Hematopoietic multipotent progenitor cell treated with erythropoietin and hydrocortisone succinate and interleukin-3 and kit ligand, for 6 days (in vitro differentiated cells): Measurements from ENCODE around the gene COBL.
A peak's percentile ranks its signal among the peaks of the same experiment; 100 is the strongest.

Source experiments
- DNase-seq: peaks from one replicate; pipeline ENCODE4 v3.0.0-alpha.2; 2015

Gene COBL

DNA sequence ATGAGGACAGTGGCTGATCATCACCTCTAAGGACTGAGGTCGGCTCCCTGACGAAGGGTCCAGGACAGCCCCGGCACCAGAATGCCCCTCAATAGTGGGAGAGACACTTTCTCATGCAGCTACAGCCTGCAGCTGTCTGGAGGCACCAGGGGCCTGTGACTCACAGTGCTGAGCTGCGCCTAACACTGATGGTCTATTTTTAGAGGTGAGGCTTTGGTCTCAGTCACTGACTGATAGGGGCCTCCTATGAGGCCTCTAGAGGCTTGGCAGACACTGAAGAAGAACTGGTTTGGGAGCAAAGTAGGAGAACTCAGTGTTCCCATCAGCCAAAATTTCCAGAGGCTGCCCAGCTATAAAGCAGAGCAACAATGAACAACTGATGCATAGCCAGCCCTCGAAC, 130.1 kb downstream of the COBL start:
- DNase-seq, result no peak

DNA sequence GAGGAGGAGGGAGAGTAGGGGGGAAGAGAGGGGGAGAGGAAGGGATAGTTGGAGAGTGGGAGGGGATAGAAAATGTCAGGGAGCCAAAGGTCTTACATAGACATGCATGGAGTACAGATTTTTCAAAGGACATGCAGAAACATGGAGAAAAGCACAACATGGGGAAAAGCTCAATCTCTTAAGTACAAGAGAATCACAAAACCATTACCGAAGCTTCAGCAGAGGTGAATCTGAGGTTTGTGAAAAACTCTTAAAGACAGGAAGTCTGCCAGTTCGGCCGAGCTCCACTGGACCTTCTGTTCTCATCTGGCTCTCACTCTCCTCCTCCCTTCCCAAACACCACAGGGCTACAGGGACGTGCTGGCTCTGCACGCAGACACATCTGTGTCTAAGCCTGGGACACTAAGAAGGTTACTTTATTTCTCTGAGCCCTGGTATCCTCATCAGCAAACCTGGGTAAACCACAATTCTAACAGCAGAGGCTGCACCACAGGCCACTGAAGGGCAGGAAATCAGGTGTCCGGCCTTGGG, 133.9 kb downstream of the COBL start:
- DNase-seq, result no peak

DNA sequence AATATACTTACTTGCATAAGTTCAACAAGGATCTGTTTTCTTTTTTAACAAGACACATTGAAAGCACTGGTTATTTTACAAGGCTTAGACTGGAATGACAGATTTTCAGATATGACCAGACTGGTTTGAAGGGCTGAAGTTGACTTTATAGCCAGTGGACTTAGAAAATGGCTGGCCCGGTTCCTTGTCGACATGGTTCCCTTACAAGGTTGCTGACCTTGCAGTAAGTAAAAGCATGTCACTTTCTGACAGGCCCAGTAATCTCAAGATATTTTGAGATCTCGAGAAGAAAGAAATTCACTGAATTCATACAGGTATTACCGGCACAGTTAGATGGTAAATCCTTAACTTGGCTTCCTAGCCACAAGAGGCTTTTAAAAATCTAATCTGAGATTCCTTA, 136.5 kb downstream of the COBL start:
- no peak for DNase-seq

DNA sequence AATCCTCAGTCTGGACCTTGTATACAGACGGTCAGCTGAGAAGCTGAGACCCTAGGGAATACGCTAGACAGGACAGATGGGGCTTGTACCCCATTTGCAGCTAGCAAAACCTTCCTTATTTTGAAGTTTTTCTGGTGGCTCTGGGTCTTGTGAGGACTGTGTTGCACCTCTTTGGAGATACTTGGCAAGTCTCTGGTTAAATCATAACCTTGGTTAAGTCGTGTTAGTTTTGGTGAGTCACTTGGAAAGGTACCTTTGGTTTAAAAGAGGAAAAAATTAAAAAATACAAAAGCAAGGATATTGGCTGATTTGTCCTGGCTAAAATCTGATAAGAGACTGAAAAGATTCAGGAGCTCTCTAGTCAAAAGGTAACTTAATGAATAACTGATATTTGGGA, 140.6 kb downstream of the COBL start:
- no peak for DNase-seq

DNA sequence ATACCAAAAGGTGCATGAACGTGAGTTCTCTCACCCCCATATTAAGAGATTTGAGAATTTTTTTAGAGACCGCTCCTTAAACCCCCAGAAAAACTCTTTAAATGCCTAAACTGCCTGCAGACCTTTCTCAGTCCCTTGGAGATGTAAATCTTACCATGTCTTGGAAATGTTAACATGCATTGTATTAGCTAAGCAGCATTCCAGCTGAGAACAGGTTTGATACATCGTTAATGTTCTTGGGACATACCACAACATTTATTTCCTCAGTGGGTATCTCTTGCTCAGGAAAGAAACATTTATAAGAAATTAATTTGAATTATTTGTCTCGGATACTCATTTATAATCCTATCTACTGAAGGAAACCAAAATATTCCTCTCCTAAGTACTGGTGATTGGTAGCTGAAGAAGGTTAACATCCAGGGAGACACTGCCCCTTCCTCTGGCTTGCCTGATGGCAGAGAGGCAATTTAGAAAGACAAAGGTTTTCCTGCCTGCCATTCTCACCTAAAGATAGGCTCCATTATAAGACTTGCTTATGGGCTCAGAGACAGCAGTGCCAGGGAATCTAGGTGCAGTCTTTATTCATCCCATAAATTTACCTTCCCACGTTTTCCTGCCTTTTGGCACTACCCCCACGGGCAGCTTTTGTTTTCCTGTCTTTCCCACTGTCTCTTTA, 141.2 kb downstream of the COBL start:
- no peak for DNase-seq

DNA sequence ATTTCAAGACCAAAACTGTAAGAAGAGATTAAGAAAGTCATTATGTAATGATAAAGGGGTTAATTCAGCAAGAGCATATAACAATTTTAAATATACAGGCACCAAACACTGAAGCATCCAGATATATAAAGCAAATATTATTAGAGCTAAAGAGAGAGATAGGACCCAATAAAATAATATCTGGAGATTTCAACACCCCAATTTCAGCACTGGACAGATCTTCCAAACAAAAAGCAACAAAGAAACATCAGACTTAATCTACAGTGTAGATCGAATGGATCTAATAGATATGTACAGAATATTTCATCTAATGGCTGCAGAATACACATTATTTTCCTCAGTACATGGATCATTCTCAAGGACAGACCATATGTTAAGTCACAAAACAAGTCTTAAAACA, 151.3 kb downstream of the COBL start:
- DNase-seq, result no peak

DNA sequence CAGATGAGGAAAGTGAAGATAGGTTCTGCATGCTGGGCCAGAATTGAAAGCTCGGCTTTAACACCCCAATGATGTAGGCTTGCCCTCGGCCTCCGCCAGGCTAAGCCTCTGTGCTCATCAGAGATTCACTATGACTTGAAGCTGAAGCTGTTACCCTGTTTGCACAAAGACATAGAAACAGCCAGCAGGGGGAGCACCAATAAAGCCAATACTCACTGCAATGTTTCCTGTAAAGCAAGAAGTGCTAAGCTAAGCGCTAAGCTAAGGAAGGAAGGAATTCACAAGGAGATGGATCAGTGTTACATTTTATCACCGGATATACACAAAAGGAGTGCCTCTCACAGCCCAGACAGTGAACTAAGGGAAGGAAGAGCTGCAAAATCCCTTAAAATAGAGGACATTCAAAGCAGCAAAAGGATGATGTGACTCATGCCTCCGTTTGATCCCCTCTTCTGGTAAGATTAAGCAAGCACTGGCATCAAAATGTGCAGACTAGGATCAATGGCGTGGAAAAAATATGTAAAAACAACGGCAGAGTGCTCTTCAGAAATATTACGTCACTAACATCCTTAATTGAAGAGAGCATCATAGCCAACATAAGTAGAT, 153.8 kb downstream of the COBL start:
- DNase-seq, result peak; percentile 88

DNA sequence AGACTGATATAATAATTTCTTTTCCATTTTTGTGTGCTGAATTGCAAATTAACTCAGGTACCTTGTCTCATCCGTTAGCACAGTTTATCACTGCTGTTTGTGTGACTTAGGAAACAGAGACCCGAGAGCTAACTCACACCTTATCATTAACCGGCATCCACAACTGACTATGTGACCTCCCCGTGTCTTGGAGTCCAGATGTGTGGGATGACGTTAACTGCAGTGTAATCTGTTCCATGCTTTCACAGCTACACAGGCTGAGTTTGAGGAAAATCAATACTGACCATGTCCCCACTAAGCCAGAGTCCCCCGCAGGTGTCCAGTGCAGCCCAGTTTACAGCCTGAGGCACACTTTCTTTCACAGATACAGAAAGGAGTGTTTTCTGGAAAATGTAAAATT, 154.7 kb downstream of the COBL start:
- DNase-seq, result no peak

DNA sequence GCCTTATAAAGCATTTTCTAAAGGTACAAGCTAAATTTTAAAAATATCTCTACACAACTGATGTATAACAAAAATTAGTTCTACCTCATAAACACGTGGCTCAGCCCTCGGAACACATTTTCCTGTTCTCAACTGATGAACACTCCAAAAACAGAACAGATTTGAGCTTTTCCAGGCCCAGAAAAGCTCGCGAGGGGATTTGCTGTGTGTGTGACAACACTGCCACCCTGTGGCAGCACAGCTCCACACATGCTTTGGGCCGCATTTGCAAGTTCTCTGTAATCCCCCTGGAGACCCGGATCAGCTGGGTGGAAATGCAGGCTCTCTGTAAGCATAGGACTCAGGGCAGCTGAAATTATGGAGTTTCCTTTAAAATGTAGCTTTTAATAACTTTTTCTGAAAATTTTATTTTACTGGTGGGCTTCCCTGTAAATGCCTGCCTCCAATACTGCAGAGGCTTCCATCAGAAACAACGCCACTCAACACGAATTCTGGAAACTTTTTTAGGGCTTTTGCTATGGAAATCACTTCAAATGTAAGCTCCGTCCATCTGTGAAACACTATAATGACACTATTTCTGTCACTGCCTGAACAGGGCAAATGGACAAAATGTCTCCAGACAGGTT, 155.5 kb downstream of the COBL start:
- peak; percentile 72 for DNase-seq

DNA sequence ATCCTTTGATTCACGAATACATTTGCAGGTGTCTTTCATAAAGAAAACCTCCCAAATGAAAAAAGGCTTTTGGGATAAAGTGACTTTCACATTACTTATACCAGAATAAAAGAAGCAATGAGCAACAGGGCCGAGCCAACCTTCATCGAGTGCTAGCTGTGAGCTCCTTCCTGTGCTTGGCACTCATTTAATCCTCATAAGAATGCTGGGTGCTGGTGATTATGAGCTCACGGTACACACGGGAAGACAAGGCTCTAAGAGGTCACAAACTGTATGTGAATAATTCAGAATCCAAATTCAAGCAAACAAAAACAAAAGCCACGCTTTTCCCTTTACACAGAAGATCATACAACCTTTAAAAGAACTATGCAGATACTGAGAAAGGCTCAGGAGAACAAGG, 156.2 kb downstream of the COBL start:
- no peak for DNase-seq

DNA sequence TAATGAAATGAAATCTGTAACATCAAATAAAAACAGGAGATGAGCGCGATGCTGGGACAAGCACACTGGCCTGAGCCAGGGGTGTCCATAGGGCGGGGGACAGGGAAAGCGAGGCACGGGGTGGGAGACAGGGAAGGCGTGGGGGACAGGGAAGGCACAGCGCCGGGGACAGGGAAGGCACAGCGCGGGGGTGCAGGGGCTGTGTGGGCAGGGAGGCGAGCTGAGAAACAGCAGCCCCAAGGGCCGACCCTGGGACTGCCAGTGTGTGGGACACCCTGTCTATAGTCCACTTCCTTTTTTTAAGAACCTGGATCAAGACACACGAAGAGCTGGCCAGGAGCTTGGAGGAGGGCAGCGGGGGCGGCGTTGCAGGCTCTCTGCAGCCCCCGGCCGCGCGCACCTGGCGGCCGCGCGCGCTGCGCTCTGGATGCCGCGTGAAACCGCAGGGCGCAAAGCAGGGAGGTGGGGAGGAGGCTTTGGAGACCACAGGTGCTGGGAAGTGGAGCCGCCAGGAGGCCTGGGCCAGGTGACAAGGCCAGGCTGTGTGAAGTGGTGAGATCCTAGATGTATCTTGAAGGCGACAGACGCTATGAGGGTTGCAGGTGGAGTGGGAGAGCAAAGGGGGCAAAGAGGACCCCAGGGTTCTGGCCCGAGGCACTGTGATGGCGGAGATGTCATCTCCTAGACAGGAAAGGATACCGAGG, 157.7 kb downstream of the COBL start:
- no peak for DNase-seq

DNA sequence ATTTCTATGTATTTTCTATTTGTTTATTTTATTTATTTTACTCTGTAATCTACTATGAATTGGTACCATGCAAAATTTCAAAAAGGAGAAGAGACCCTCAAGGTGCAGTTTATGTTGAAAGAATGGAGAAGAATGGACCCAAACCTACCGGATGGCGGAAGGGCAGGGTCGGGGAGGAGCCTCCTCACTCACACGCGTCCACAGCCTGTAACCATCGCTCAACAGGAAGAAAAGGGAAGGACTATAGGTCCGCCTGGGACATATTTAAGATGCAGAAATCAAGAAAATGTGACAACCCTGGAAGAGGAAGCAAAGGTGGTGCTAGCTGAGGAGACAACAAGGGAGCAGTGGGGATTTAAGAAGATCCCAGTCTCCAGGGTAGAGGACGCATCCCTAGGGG, 158.4 kb downstream of the COBL start:
- DNase-seq, result no peak

DNA sequence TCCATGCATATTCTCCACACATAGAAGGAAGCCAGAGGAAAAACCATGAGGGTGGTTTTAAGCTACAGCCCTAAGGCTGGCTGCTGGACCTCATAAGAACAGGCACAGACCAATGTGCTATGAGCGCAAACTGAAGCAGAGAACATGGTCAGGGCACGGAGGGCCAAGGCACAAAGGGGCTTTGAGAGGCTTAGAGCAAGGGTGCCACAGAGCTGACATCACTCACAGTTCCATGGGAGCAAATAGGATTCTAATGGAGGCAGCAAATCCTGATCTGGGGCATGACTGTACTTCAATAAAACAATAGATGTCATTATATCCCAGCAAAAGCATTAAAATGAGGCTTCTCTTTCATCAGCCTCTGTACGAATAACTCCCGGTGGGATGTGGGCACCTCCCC, 162.4 kb downstream of the COBL start:
- no peak for DNase-seq

DNA sequence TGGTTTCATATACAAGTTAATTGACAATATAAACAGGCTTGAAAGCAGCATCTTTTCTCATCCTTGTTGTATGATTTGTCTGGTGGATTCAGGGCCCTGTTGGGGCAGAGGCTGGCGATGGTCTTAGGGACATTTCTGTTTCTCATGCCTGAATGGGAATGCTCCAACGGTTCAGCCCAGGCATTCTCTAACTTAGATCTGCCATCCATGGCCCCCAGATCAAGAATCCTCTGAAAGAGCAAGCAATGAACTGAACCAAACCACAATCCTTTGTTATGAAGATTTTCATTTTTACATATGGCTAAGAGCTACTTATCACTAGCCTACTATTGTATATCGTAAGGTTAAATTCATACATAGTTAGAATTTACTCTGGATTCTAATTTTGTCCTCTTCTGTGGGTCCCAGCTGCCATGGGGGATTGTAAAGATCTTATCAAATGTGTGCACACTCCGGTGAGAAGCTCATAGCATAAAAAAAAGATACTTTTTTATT, 163.9 kb downstream of the COBL start:
- no peak for DNase-seq

DNA sequence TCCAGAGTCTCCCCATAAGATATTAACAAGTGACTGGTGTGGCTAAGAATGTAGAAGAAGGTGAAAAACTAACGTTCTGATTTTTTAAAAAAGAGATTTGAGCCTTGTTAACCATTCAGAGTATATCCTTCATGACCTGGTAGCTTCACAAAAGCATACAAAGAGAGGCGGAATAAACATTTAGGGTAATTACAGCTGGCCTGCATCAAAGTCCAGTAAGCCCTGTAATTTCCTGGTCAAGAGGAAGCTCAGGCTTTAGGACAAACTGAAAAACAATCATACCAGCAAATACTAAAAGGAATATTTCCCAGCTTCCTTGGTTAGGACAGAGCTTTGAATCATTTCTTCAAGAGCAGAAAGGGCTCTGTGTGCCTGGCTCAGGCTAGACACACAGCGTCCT, 165.2 kb downstream of the COBL start:
- DNase-seq, result no peak

DNA sequence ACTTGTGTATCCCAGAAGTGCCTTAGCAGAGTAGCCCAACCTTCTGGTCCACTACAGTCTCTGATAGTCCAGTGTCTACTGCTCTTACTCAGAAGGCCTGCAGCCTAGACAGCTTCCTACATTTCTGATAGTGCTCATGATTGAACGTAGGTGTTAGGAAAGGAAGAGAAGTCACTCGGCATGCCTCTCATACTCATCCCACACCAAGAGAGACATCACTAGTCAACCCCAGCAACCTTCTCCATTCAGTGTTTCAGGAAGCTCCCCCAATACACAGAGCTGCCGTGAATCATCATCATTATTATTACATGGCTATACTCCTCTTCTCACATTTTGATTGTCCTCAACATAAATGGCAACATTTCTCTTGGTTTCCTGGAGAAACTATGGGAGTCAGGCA, 166.4 kb downstream of the COBL start:
- DNase-seq, result no peak

DNA sequence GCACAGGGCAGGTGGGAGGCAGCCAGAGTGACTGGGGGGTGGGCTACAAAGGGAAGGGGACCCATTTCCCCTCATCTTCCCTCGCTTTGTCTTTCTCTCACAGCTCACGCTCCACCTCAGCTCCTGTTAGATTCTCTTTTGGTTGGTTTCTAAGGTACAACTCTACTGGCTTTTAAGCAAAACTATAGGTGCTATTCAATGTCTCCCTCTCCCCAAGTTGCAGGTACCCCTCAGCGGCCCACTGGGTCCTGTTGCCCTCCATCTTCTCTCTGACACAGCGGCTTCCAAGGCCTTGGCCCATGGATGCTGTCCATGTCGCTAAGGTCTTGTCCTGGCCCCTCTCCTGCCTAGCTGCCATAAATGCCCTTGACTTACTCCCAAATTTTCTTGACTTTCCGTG, 168.4 kb downstream of the COBL start:
- DNase-seq, result no peak

DNA sequence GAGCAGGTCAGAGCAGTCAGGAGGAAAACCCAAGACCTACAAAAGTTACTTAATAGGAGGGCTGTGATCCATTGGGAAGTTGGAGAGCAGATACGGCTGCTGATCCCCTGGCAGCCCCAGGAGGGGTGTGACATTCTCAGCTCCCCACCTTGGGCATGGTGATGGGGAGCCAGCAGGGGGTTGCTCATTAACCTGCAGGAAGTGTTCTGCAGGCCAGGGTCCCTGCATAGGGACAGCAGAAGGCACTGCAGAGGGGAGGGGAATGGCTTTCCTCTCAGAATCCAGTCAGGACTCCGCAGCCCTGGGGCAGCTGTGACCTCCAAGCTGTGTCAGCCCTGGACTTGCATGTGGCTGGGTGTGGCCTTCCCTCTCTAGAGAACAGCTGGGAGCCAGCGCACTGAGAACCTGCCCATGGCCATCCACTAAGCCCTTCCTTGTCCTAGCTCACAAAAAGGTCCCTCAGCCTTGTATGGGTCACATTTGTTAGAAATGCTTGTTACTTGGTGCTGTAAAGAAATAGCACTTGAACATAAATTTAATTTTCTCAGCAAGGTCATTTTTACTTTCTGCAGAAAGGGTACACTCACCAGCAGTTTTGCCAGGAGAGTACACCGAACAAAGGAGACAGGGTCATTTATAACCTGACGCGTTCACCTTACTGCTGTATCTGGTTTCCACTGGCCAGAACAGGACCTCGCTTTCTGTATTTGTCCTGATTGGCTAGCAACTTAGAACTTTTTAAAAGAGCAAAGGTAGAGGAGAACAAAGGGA, 169.6 kb downstream of the COBL start:
- no peak for DNase-seq

DNA sequence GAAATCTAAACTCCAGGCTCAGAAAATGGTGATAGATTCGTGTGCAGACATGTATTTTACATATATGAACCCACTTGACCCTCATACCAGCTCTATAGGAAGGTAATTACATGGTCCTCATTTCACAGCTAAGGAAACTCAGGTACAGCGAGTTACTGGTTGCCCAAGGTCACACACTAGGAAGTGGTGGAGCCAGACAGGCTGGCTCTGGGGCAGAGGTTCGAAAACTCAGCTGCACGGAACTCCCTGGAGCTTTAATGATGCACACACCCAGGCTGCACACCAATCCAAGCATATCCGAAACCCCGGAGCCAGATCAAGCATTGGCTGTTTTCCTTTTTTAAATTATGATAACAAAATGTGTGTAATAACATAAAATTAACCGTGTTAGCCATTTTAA, 172.4 kb downstream of the COBL start:
- no peak for DNase-seq

DNA sequence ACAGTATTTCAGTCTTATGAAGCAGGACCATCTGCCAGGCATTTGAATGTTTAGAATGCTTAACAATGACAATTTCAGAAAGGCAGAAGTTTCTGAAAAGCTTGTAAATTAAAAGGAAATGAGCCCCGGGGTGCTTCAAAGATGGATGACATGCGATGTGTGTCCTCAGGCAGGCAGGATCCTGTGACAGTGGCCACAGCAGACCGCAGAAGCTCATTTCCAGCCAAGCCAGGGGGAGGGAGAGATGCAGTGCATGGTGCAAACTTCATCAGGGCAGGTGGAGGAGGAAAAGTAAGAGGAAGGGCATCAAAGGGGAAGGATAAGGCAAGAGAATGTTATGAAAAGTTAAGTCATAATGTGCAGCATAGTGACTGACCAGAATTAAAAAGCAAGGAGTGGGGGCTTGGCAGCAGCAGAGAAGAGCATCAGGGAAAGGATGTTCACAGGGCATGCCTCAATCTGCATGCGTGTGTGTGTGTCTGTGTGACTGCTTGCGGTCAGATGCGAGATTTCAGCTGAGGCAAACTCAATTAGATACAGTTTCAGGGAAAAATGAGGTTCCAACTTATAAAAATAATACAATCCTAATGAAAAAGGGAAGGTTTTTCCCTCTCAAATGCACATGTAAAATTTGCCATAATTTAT, 173.7 kb downstream of the COBL start:
- DNase-seq, result no peak

DNA sequence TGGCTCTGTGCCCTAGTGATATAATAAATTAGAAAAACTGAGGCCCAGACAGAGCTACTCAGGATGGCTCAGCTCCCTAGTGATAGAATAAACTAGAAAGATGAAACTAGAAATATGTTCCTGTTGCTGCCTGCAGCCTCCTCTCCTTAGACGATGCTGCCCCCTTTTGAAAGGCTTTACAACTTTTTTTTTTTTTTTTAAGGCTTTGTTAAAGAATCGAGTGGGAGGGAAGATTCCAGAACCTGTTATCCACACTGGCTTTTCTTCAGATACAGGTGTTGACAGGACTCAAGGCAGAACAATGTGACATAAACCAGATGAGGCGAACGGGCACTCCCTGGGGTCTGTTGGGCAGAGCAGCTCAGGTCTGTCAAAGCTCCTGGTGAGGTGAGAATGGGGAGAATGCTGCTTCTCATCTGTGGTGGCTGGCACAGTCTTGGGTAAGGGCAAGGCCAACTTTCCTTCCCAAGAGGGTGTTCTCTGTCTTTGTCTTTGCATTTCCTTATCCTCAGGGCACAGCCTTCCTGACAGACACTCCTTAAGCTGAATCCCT, 175.1 kb downstream of the COBL start:
- peak; percentile 69 for DNase-seq
